ENCODE data around the gene METTL27. TPM values are rescaled to one million over a fixed set of nuclear protein-coding genes. Genes with fewer than 3 reads are reported as not detected.

Gene METTL27
- polyA plus RNA-seq, 1 donor, result 7.6 TPM

- no peaks in the 10 kb centered on the region for H3K27me3 ChIP-seq (ENCODE audit: control insufficient read depth, insufficient read depth, low read length)
- peak; percentile 93 to 96 for DNase-seq
- H3K4me3 ChIP-seq (ENCODE audit: low read length), result peak overlapping the region; percentile 95
- no CpG with 5 or more reads among the region's 13 CpGs for WGBS (ENCODE audit: insufficient coverage, low lambda C conversion rate)
- H3K9me3 ChIP-seq (ENCODE audit: control insufficient read depth, low read depth, low read length), result peaks cover 10% of the 10 kb centered on the region
- no peaks in the 10 kb centered on the region for H3K36me3 ChIP-seq (ENCODE audit: control insufficient read depth, insufficient read depth, low read length)
- H3K27ac ChIP-seq (ENCODE audit: low read length), result peak overlapping the region; percentile 100
- H3K4me1 ChIP-seq (ENCODE audit: control insufficient read depth, insufficient read depth, low read length), result peaks cover 47% of the 10 kb centered on the region
These were observed 12.2 kb downstream of the METTL27 start for GRCh38 chr7:73829921-73830680.

DNA sequence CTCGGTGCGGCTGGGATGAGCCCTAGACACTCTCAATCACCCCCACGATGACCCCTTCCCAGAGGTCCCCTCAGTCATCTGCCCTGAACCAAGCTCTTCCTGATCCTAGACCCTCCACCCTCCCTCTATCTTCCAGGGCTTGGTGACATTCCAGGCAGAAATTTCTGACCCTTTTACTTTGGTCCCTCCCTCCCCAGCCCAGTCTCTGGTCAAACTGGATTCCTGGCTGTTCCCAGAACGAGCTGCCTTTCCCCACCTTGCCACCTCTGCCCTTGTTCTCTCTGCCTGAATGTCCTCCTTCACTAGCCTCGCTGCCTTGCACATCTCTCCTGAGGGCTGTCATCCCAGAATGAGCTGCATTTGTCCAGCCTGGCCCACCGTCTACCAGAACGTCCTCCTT lies 12.8 kb downstream of the METTL27 start:
- no peak for DNase-seq
- no peaks in the 10 kb centered on the region for H3K36me3 ChIP-seq (ENCODE audit: control insufficient read depth, insufficient read depth, low read length)
- H3K27me3 ChIP-seq (ENCODE audit: control insufficient read depth, insufficient read depth, low read length), result no peaks in the 10 kb centered on the region
- H3K4me3 ChIP-seq (ENCODE audit: low read length), result peak overlapping the region; percentile 95
- H3K9me3 ChIP-seq (ENCODE audit: control insufficient read depth, low read depth, low read length), result peaks cover 4% of the 10 kb centered on the region
- no CpG with 5 or more reads among the region's 7 CpGs for WGBS (ENCODE audit: insufficient coverage, low lambda C conversion rate)
- H3K4me1 ChIP-seq (ENCODE audit: control insufficient read depth, insufficient read depth, low read length), result peaks cover 47% of the 10 kb centered on the region
- H3K27ac ChIP-seq (ENCODE audit: low read length), result peak overlapping the region; percentile 100

- DNase-seq, result no peak
- peaks cover 52% of the 10 kb centered on the region for H3K4me1 ChIP-seq (ENCODE audit: control insufficient read depth, insufficient read depth, low read length)
- H3K4me3 ChIP-seq (ENCODE audit: low read length), result no peak overlapping the region
These were observed 13.3 kb downstream of the METTL27 start for GRCh38 chr7:73828972-73829371.

GRCh38 chr7:73828107-73828803 lies 14.1 kb downstream of the METTL27 start:
- peaks cover 55% of the 10 kb centered on the region for H3K4me1 ChIP-seq (ENCODE audit: control insufficient read depth, insufficient read depth, low read length)
- peak overlapping the region; percentile 100 for H3K27ac ChIP-seq (ENCODE audit: low read length)
- peak; percentile 97 to 99 for DNase-seq
- H3K36me3 ChIP-seq (ENCODE audit: control insufficient read depth, insufficient read depth, low read length), result no peaks in the 10 kb centered on the region
- no CpG with 5 or more reads among the region's 14 CpGs for WGBS (ENCODE audit: insufficient coverage, low lambda C conversion rate)
- H3K4me3 ChIP-seq (ENCODE audit: low read length), result no peak overlapping the region
- no peaks in the 10 kb centered on the region for H3K9me3 ChIP-seq (ENCODE audit: control insufficient read depth, low read depth, low read length)
- H3K27me3 ChIP-seq (ENCODE audit: control insufficient read depth, insufficient read depth, low read length), result no peaks in the 10 kb centered on the region

More at GRCh38 chr7:73828972-73829371, 13.3 kb downstream of the METTL27 start:
- H3K9me3 ChIP-seq (ENCODE audit: control insufficient read depth, low read depth, low read length), result no peaks in the 10 kb centered on the region
- no peaks in the 10 kb centered on the region for H3K27me3 ChIP-seq (ENCODE audit: control insufficient read depth, insufficient read depth, low read length)
- peak overlapping the region; percentile 100 for H3K27ac ChIP-seq (ENCODE audit: low read length)
- no peaks in the 10 kb centered on the region for H3K36me3 ChIP-seq (ENCODE audit: control insufficient read depth, insufficient read depth, low read length)
- no CpG with 5 or more reads among the region's 5 CpGs for WGBS (ENCODE audit: insufficient coverage, low lambda C conversion rate)

DNA sequence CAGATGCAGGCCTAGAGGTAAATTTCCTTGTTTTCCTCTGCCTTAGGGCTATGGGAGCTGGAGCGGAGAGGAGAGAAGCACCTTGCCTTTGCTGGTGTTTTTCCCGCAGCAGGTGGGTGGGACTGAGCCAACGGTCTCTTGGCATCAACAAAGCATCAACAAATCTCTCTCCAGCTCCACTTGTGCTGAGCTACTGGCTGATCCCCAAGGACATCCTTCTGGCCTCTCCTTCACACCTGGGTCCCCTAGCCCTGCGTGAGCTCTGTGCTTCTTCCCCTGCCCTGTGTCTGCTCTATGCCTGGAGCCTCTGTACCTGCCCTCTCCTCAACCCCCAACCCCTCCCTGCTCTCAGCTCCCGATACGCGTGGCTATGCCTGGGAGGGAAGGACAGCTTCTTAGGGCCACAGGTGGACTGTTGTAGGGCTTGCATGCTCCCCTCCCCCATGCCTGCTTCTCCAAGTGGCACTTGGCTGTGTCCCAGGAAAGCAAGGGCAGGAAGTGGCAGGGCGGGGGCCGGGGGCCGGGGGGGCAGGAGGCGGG lies 14.7 kb downstream of the METTL27 start:
- no CpG with 5 or more reads among the region's 11 CpGs for WGBS (ENCODE audit: insufficient coverage, low lambda C conversion rate)
- Histone ChIP-seq H3K36me3 (ENCODE audit: control insufficient read depth, insufficient read depth, low read length) (no peaks in the 10 kb centered on the region), H3K4me1 (ENCODE audit: control insufficient read depth, insufficient read depth, low read length) (peaks cover 61% of the 10 kb centered on the region), H3K4me3 (ENCODE audit: low read length) (no peak overlapping the region), H3K9me3 (ENCODE audit: control insufficient read depth, low read depth, low read length) (no peaks in the 10 kb centered on the region), H3K27me3 (ENCODE audit: control insufficient read depth, insufficient read depth, low read length) (no peaks in the 10 kb centered on the region), H3K27ac (ENCODE audit: low read length) (peak overlapping the region; percentile 100)
- DNase-seq, result peak; percentile 85 to 91

DNA sequence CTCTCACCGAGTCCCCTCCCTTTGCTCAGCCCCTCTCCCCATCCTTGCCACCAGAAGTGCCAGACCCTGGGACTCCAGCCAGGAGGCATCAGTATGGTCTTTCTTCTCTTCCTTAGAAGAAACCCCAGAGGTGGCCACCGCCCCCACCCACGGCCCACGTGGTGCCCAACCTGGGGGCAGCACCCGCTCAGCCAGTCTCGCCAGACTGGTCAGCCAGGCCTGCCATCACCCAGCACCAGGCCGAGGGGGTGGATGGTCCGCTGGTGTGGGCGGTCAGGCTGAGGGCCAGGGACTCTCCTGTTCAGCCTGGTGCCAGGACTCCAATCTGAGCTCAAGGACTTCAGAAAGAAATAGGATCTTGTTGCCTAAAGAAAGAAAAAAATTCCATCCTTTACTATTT lies 17.3 kb downstream of the METTL27 start:
- H3K27ac ChIP-seq (ENCODE audit: low read length), result no peak overlapping the region

GRCh38 chr7:73823873-73824592 lies 18.3 kb downstream of the METTL27 start:
- Histone ChIP-seq H3K27me3 (ENCODE audit: control insufficient read depth, insufficient read depth, low read length) (no peaks in the 10 kb centered on the region), H3K9me3 (ENCODE audit: control insufficient read depth, low read depth, low read length) (no peaks in the 10 kb centered on the region), H3K27ac (ENCODE audit: low read length) (peak overlapping the region; percentile 99), H3K36me3 (ENCODE audit: control insufficient read depth, insufficient read depth, low read length) (no peaks in the 10 kb centered on the region), H3K4me1 (ENCODE audit: control insufficient read depth, insufficient read depth, low read length) (peaks cover 60% of the 10 kb centered on the region), H3K4me3 (ENCODE audit: low read length) (no peak overlapping the region)
- DNase-seq, result no peak
- 100% methylated on average over 1 of the region's 11 CpGs for WGBS (ENCODE audit: insufficient coverage, low lambda C conversion rate)

More for the DNA sequence above, 17.3 kb downstream of the METTL27 start:
- no peak for DNase-seq
- Histone ChIP-seq H3K9me3 (ENCODE audit: control insufficient read depth, low read depth, low read length) (no peaks in the 10 kb centered on the region), H3K4me3 (ENCODE audit: low read length) (no peak overlapping the region), H3K36me3 (ENCODE audit: control insufficient read depth, insufficient read depth, low read length) (no peaks in the 10 kb centered on the region), H3K4me1 (ENCODE audit: control insufficient read depth, insufficient read depth, low read length) (peaks cover 70% of the 10 kb centered on the region), H3K27me3 (ENCODE audit: control insufficient read depth, insufficient read depth, low read length) (no peaks in the 10 kb centered on the region)
- WGBS (ENCODE audit: insufficient coverage, low lambda C conversion rate), result no CpG with 5 or more reads among the region's 9 CpGs

DNA sequence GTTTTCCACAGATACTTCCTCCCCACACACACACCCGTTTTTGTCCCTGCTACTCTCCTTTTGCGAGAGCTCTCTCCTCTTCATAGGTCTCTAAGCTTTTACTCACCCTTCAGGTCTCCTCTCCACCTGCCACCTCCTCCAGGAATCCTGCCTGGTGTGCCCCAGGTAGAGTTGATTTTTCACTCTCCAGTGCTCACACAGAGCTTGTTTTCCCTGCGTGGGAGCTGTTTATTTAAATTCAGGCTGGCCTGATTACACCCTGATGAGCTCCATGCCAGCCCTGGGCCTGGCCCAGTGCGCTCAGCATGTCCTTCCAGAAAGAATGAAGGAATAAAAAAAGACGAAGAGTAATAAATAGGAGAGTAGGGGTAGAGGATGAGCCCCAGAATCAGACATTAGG lies 19.1 kb downstream of the METTL27 start:
- Histone ChIP-seq H3K4me3 (ENCODE audit: low read length) (peak overlapping the region; percentile 21), H3K27ac (ENCODE audit: low read length) (peak overlapping the region; percentile 99), H3K27me3 (ENCODE audit: control insufficient read depth, insufficient read depth, low read length) (no peaks in the 10 kb centered on the region), H3K9me3 (ENCODE audit: control insufficient read depth, low read depth, low read length) (no peaks in the 10 kb centered on the region), H3K36me3 (ENCODE audit: control insufficient read depth, insufficient read depth, low read length) (no peaks in the 10 kb centered on the region), H3K4me1 (ENCODE audit: control insufficient read depth, insufficient read depth, low read length) (peaks cover 53% of the 10 kb centered on the region)
- 57% methylated on average over 2 of the region's 5 CpGs for WGBS (ENCODE audit: insufficient coverage, low lambda C conversion rate)
- DNase-seq, result no peak

- Histone ChIP-seq H3K36me3 (ENCODE audit: control insufficient read depth, insufficient read depth, low read length) (no peaks in the 10 kb centered on the region), H3K27me3 (ENCODE audit: control insufficient read depth, insufficient read depth, low read length) (no peaks in the 10 kb centered on the region), H3K4me1 (ENCODE audit: control insufficient read depth, insufficient read depth, low read length) (peaks cover 50% of the 10 kb centered on the region), H3K4me3 (ENCODE audit: low read length) (peak overlapping the region; percentile 21), H3K27ac (ENCODE audit: low read length) (peak overlapping the region; percentile 99), H3K9me3 (ENCODE audit: control insufficient read depth, low read depth, low read length) (no peaks in the 10 kb centered on the region)
- no CpG with 5 or more reads among the region's 15 CpGs for WGBS (ENCODE audit: insufficient coverage, low lambda C conversion rate)
- peak; percentile 94 to 98 for DNase-seq
These were observed 19.8 kb downstream of the METTL27 start for GRCh38 chr7:73822319-73823173.
